Neural cell (in vitro differentiated cells): ENCODE data around the gene SLC12A3.

Experiments used
- CTCF ChIP-seq: fragments of 450-650 bp; IDR thresholded peaks from 2 replicates; pipeline ENCODE4 v1.5.1; 2014; ENCODE audit warnings: antibody characterized with exemption, mild to moderate bottlenecking, moderate library complexity; ENCODE audit not compliant: poor library complexity, severe bottlenecking
- EZH2 ChIP-seq: fragments of 200-600, 300-800 bp; shearing (Covaris generic), sonication (generic); IDR thresholded peaks from 2 replicates; pipeline ENCODE4 v1.6.1; 2014; ENCODE audit warnings: antibody characterized with exemption, low read length, borderline replicate concordance, mild to moderate bottlenecking; ENCODE audit not compliant: insufficient read depth, poor library complexity, severe bottlenecking
- POLR2AphosphoS5 ChIP-seq: IDR thresholded peaks from 2 replicates; pipeline ENCODE4 v1.6.1; 2012
- REST ChIP-seq: IDR thresholded peaks from 2 replicates; pipeline ENCODE4 v1.6.1; 2012; ENCODE audit warnings: borderline replicate concordance
- TAF1 ChIP-seq: IDR thresholded peaks from 2 replicates; pipeline ENCODE4 v1.6.1; 2012; ENCODE audit warnings: low read depth

GRCh38 chr16:56852401-56852730, 12.6 kb upstream of the SLC12A3 start:
- TF ChIP-seq CTCF (no peak), TAF1 (no peak), EZH2 (no peak), REST (no peak), POLR2AphosphoS5 (no peak)
